Spleen (tissue), 7 donors: ENCODE data around the gene PRKCE.

ENCODE experiments used
- CTCF ChIP-seq, 11 experiments: fragments of 200-600 bp in 7 of 11; fragments of 450-650 bp in 4 of 11; sonication (generic) in 4 of 11; IDR thresholded peaks in 8 of 11; conservative IDR thresholded peaks in 3 of 11; 1 replicate in 7 of 11; 2 replicates in 4 of 11; pipeline versions ENCODE4 v1.4.0 to v1.8.0; 2016 to 2021; ENCODE audit warnings: antibody characterized with exemption in 11 of 11, inconsistent platforms in 4 of 11, mild to moderate bottlenecking in 1 of 11
- POLR2AphosphoS5 ChIP-seq, 3 donors: sonication (generic); formaldehyde crosslinking; IDR thresholded peaks; one replicate each; pipeline ENCODE4 v1.5.1; 2017; ENCODE audit warnings: antibody characterized with exemption in 3 of 3
- donor health status: DM: no; HTN: no; CAD: no; lungs with moderate emphysema.
- donor health status: DM: no; HTN: no; CAD: no.
- donor health status: DM: no; HTN: no; CAD: no.

GRCh38 chr2:46161315-46161714 lies 509.8 kb downstream of the PRKCE start:
- TF ChIP-seq CTCF (IDR thresholded peaks at IDR 0.05 in 8 of 11, conservative IDR thresholded peaks at IDR 0.05 in 3 of 11) (no peak), POLR2AphosphoS5 (IDR thresholded peaks at IDR 0.05) (no peak)
